ENCODE measurements around the gene CCT2. TPM values are rescaled to one million over a fixed set of nuclear protein-coding genes. Genes with fewer than 3 reads are reported as not detected.
"Not testable (repeated sequence)": the region's sequence is repeated elsewhere in the genome, so short reads cannot be mapped to it uniquely, and the experiment has no call there.

The CCT2 gene
- total RNA-seq, 1 donor from 2014 or later, result 388 TPM

DNA sequence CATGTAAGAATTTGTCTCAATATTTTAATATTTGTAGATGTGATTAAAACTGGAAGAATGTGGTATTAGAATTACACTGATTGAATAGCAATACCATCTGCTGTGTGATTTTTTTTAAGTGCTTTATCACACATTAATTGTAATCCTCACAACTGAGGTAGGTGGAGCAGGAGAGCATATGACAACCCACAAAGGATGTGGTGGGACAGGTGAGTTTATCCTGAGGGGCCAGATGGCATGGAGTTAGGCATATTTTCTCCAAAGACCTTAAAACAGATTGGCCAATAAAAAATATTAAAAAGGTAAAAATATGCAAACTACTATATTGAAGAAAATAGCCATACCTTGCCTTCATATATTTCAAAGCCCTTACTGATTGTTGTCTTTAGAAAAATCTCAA lies 17.7 kb downstream of the CCT2 start:
- H3K27ac Mint-ChIP-seq (ENCODE audit: unreplicated experiment), result no peak overlapping the region
- no peak for DNase-seq (ENCODE audit: low read depth, low spot score)
- H3K9me3 Mint-ChIP-seq, result peaks cover 6% of the 10 kb centered on the region
- TF ChIP-seq, protein P1, sequence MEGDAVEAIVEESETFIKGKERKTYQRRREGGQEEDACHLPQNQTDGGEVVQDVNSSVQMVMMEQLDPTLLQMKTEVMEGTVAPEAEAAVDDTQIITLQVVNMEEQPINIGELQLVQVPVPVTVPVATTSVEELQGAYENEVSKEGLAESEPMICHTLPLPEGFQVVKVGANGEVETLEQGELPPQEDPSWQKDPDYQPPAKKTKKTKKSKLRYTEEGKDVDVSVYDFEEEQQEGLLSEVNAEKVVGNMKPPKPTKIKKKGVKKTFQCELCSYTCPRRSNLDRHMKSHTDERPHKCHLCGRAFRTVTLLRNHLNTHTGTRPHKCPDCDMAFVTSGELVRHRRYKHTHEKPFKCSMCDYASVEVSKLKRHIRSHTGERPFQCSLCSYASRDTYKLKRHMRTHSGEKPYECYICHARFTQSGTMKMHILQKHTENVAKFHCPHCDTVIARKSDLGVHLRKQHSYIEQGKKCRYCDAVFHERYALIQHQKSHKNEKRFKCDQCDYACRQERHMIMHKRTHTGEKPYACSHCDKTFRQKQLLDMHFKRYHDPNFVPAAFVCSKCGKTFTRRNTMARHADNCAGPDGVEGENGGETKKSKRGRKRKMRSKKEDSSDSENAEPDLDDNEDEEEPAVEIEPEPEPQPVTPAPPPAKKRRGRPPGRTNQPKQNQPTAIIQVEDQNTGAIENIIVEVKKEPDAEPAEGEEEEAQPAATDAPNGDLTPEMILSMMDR (conservative IDR thresholded peaks at IDR 0.05), result peak; percentile 33
- no peaks in the 10 kb centered on the region for H3K4me1 Mint-ChIP-seq
- H3K4me3 Mint-ChIP-seq, result no peak overlapping the region
- H3K27me3 Mint-ChIP-seq (ENCODE audit: low read depth), result no peaks in the 10 kb centered on the region
- peaks cover 19% of the 10 kb centered on the region for H3K36me3 Mint-ChIP-seq (ENCODE audit: low read depth)

DNA sequence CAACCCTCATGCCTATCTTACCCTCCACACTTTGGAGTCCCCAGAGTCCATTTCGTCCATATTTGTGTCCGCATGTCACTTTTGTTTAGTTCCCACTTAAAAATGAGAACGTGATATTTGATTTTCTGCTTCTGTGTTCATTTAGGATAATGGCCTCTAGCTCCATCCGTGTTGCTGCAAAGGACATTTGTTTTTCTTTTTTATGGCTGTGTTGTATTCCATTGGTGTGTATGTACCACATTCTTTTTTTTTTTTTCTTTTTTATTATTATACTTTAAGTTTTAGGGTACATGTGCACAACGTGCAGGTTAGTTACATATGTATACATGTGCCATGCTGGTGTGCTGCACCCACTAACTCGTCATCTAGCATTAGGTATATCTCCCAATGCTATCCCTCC lies 18.3 kb downstream of the CCT2 start:
- H3K4me3 Mint-ChIP-seq; H3K9me3 Mint-ChIP-seq; H3K27me3 Mint-ChIP-seq (ENCODE audit: low read depth); DNase-seq (ENCODE audit: low read depth, low spot score); H3K4me1 Mint-ChIP-seq; H3K27ac Mint-ChIP-seq (ENCODE audit: unreplicated experiment): not testable (repeated sequence)
- peaks cover 19% of the 10 kb centered on the region for H3K36me3 Mint-ChIP-seq (ENCODE audit: low read depth)

DNA sequence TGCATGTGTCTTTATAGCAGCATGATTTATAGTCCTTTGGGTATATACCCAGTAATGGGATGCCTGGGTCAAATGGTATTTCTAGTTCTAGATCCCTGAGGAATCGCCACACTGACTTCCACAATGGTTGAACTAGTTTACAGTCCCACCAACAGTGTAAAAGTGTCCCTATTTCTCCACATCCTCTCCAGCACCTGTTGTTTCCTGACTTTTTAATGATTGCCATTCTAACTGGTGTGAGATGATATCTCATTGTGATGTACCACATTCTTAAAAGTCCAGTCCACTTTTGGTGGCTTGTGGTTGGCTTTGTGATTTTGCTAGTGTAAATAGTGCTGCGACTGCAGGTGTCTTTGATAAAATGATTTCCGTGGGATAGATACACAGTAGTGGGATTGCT lies 19.0 kb downstream of the CCT2 start:
- H3K4me3 Mint-ChIP-seq; H3K27me3 Mint-ChIP-seq (ENCODE audit: low read depth); H3K27ac Mint-ChIP-seq (ENCODE audit: unreplicated experiment); H3K9me3 Mint-ChIP-seq; H3K4me1 Mint-ChIP-seq; DNase-seq (ENCODE audit: low read depth, low spot score): not testable (repeated sequence)
- H3K36me3 Mint-ChIP-seq (ENCODE audit: low read depth), result peaks cover 17% of the 10 kb centered on the region

DNA sequence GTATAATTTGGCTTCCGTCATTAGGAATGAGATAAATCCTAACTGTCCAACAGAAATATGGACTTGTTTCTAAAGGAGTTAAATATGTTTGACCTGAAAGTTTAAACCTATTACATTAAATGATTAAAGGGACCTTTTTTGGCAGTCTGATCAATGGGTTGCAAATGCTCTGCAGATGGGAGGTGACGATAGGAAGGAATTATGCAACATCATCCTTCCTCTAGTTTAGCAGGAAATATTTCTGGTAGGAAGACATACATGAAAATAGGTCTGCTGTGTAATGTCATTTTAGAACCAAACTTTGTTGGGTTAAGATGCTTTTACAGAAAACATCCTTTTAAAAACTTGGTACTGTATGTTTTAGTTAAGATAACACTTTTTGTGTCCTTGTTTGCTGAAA lies 22.9 kb downstream of the CCT2 start:
- TF ChIP-seq, protein P1 (conservative IDR thresholded peaks at IDR 0.05), result no peak
- peaks cover 3% of the 10 kb centered on the region for H3K27me3 Mint-ChIP-seq (ENCODE audit: low read depth)
- H3K36me3 Mint-ChIP-seq (ENCODE audit: low read depth), result peaks cover 5% of the 10 kb centered on the region

DNA sequence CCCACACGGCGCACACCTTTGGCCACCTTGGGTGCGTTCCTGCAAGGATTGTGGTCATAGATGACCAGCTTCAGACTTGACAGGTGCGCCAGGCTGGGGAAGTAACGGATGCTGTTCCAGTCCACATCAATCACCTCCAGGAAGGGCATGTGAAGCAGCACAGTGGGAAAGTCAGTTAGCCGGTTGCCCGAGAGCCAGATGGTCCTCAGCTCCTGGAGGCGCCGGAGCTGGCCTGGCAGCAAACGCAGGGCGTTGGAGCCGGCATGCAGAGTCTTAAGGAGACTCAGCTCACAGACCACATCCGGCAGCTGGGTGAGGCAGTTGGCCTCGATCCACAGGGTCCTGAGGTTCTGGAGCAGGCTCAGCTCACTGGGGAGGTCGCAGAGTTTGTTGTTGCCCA lies 24.9 kb downstream of the CCT2 start:
- peaks cover 3% of the 10 kb centered on the region for H3K27me3 Mint-ChIP-seq (ENCODE audit: low read depth)
- no peaks in the 10 kb centered on the region for H3K9me3 Mint-ChIP-seq
- no peak for DNase-seq (ENCODE audit: low read depth, low spot score)
- H3K4me3 Mint-ChIP-seq, result no peak overlapping the region
- H3K36me3 Mint-ChIP-seq (ENCODE audit: low read depth), result no peaks in the 10 kb centered on the region
- H3K4me1 Mint-ChIP-seq, result no peaks in the 10 kb centered on the region
- TF ChIP-seq, protein P1 (conservative IDR thresholded peaks at IDR 0.05), result no peak
- no peak overlapping the region for H3K27ac Mint-ChIP-seq (ENCODE audit: unreplicated experiment)

More for the DNA sequence above, 22.9 kb downstream of the CCT2 start:
- H3K4me3 Mint-ChIP-seq, result no peak overlapping the region
- peaks cover 3% of the 10 kb centered on the region for H3K9me3 Mint-ChIP-seq
- no peak for DNase-seq (ENCODE audit: low read depth, low spot score)
- no peaks in the 10 kb centered on the region for H3K4me1 Mint-ChIP-seq
- no peak overlapping the region for H3K27ac Mint-ChIP-seq (ENCODE audit: unreplicated experiment)

DNA sequence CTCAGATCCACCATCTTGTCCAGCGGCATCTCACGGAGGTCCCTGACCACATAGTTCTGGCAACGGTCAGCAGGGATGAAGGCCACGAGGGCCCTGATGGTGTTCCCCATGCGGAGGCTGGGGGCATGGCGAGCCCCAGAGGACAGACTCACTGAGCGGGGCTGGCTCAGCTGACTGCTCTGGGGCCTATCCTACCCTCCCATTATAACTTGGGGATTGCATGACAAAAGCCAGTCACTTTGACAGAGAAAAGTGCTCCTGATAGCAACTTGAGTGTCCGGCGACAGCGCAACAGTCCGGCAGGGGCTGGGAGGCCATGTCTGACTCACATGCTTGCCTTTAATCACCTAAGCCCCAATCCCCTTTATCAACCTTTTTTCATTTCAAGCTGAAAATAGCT lies 25.5 kb downstream of the CCT2 start, which contains the start of gene LRRC10:
Gene LRRC10 (minus strand): TSS at position 179 of the 400 bp plus-strand sequence. CDS start 69 bp downstream, at position 110.
- H3K27me3 Mint-ChIP-seq (ENCODE audit: low read depth), result peaks cover 3% of the 10 kb centered on the region
- no peaks in the 10 kb centered on the region for H3K36me3 Mint-ChIP-seq (ENCODE audit: low read depth)
- H3K27ac Mint-ChIP-seq (ENCODE audit: unreplicated experiment), result no peak within 1 kb of the TSS
- TF ChIP-seq, protein P1 (conservative IDR thresholded peaks at IDR 0.05), result no peak
- DNase-seq (ENCODE audit: low read depth, low spot score), result no peak
- no peaks in the 10 kb centered on the region for H3K4me1 Mint-ChIP-seq
- H3K4me3 Mint-ChIP-seq, result no peak within 1 kb of the TSS
- no peaks in the 10 kb centered on the region for H3K9me3 Mint-ChIP-seq

DNA sequence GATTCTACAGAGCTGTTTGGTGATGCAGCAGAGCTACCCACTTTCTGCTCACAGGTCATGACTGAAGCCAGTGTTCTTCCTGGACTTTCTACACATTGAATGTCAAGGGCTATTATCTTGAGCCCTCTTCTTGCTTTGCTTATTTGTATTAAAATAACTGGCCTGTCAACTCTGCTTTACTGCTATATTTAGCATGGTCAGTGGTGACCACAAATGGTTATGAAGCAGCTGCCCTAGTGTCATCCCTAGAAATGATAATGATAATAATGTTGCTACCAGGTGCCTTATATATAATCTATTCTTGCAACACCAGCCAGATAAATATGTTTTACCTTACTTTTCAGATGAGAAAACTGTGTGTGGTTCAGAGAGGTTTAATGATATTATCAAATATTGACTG lies 28.1 kb downstream of the CCT2 start:
- Mint-ChIP-seq H3K27me3 (ENCODE audit: low read depth) (peaks cover 3% of the 10 kb centered on the region), H3K27ac (ENCODE audit: unreplicated experiment) (no peak overlapping the region), H3K36me3 (ENCODE audit: low read depth) (no peaks in the 10 kb centered on the region), H3K4me1 (no peaks in the 10 kb centered on the region), H3K9me3 (no peaks in the 10 kb centered on the region), H3K4me3 (no peak overlapping the region)
- no peak for DNase-seq (ENCODE audit: low read depth, low spot score)
- TF ChIP-seq, protein P1 (conservative IDR thresholded peaks at IDR 0.05), result no peak

Data from neural crest cell (in vitro differentiated cells).